Spleen (tissue), 7 donors: ENCODE measurements around the gene ATP7A.

Experiments used
- CTCF ChIP-seq, 11 experiments: fragments of 200-600 bp in 7 of 11; fragments of 450-650 bp in 4 of 11; sonication (generic) in 4 of 11; IDR thresholded peaks in 8 of 11; conservative IDR thresholded peaks in 3 of 11; 1 replicate in 7 of 11; 2 replicates in 4 of 11; pipeline versions ENCODE4 v1.4.0 to v1.8.0; 2016 to 2021; ENCODE audit warnings: antibody characterized with exemption in 11 of 11, inconsistent platforms in 4 of 11, mild to moderate bottlenecking in 1 of 11
- POLR2A ChIP-seq, 3 donors: fragments of 450-650 bp; IDR thresholded peaks; one replicate each; pipeline ENCODE4 v1.5.1; 2017; ENCODE audit warnings: antibody characterized with exemption in 3 of 3, mild to moderate bottlenecking in 1 of 3
- donor health status: DM: no; HTN: no; CAD: no; lungs with moderate emphysema.
- donor health status: DM: no; HTN: no; CAD: no.
- donor health status: DM: no; HTN: no; CAD: no.

GRCh38 chrX:77945910-77946545 lies 35.5 kb downstream of the ATP7A start:
- TF ChIP-seq CTCF (IDR thresholded peaks at IDR 0.05 in 8 of 11, conservative IDR thresholded peaks at IDR 0.05 in 3 of 11) (no peak), POLR2A (IDR thresholded peaks at IDR 0.05) (no peak)
